ENCODE data around the gene SEPTIN10. TPM values are rescaled to one million over a fixed set of nuclear protein-coding genes. Genes with fewer than 3 reads are reported as not detected.
A peak's percentile ranks its signal among the peaks of the same experiment; 100 is the strongest.

Gene SEPTIN10
- polyA plus RNA-seq, 1 donor from 2014 or later, result 0.71 TPM

GRCh38 chr2:109619032-109619615 is 5.4 kb upstream of the SEPTIN10 start:
- no peak overlapping the region for H3K4me3 Mint-ChIP-seq
- no peaks in the 10 kb centered on the region for H3K9me3 Mint-ChIP-seq
- H3K27ac Mint-ChIP-seq, result no peak overlapping the region
- H3K4me1 Mint-ChIP-seq, result no peaks in the 10 kb centered on the region
- peaks cover 2% of the 10 kb centered on the region for H3K36me3 Mint-ChIP-seq
- H3K27me3 Mint-ChIP-seq, result peaks cover 13% of the 10 kb centered on the region

GRCh38 chr2:109616184-109616583 is 2.4 kb upstream of the SEPTIN10 start:
- H3K9me3 Mint-ChIP-seq, result peaks cover 0 to 1% (median 0%) of the 10 kb centered on the region in 3 donors
- no peak overlapping the region for H3K27ac Mint-ChIP-seq
- H3K27me3 Mint-ChIP-seq, result peaks cover 34% of the 10 kb centered on the region
- H3K36me3 Mint-ChIP-seq, result peaks cover 2% of the 10 kb centered on the region
- peaks cover 6 to 7% (median 6%) of the 10 kb centered on the region in 3 donors for H3K4me1 Mint-ChIP-seq
- H3K4me3 Mint-ChIP-seq, result peak overlapping the region in 1 of 4 donors; percentile 76

GRCh38 chr2:109615637-109616144 is 1.9 kb upstream of the SEPTIN10 start:
- Mint-ChIP-seq H3K27ac (no peak overlapping the region), H3K4me3 (peak overlapping the region in 1 of 4 donors; percentile 76), H3K27me3 (peaks cover 38% of the 10 kb centered on the region), H3K9me3 (peaks cover 0 to 3% (median 0%) of the 10 kb centered on the region in 3 donors), H3K4me1 (peaks cover 6 to 7% (median 6%) of the 10 kb centered on the region in 3 donors), H3K36me3 (peaks cover 2% of the 10 kb centered on the region)

- Mint-ChIP-seq H3K4me3 (no peak overlapping the region), H3K4me1 (peaks cover 6 to 7% (median 6%) of the 10 kb centered on the region in 3 donors), H3K27me3 (peaks cover 41% of the 10 kb centered on the region), H3K9me3 (peaks cover 0 to 3% (median 0%) of the 10 kb centered on the region in 3 donors), H3K36me3 (peaks cover 2% of the 10 kb centered on the region), H3K27ac (no peak overlapping the region)
Measured at GRCh38 chr2:109614715-109615636, 1.2 kb upstream of the SEPTIN10 start.

- H3K36me3 Mint-ChIP-seq, result peaks cover 2% of the 10 kb centered on the region
- H3K9me3 Mint-ChIP-seq, result peaks cover 0 to 3% (median 2%) of the 10 kb centered on the region in 3 donors
- H3K27ac Mint-ChIP-seq, result peak overlapping the region in 1 of 3 donors; percentile 73
Measured at GRCh38 chr2:109613081-109613921, 465 bp downstream of the SEPTIN10 start.

GRCh38 chr2:109611467-109612095 is 2.2 kb downstream of the SEPTIN10 start:
- peaks cover 6 to 7% (median 6%) of the 10 kb centered on the region in 3 donors for H3K4me1 Mint-ChIP-seq
- peaks cover 2% of the 10 kb centered on the region for H3K36me3 Mint-ChIP-seq
- no peak overlapping the region for H3K27ac Mint-ChIP-seq
- peak overlapping the region in 1 of 4 donors; percentile 30 for H3K4me3 Mint-ChIP-seq
- peaks cover 51% of the 10 kb centered on the region for H3K27me3 Mint-ChIP-seq
- H3K9me3 Mint-ChIP-seq, result peaks cover 0 to 3% (median 2%) of the 10 kb centered on the region in 3 donors

More at GRCh38 chr2:109613081-109613921, 465 bp downstream of the SEPTIN10 start:
- peak overlapping the region; percentile 71 to 81 (median 78) for H3K4me3 Mint-ChIP-seq
- H3K4me1 Mint-ChIP-seq, result peaks cover 6 to 7% (median 6%) of the 10 kb centered on the region in 3 donors
- H3K27me3 Mint-ChIP-seq, result peaks cover 48% of the 10 kb centered on the region

- H3K4me3 Mint-ChIP-seq, result peak overlapping the region in 1 of 4 donors; percentile 3
- peaks cover 6 to 7% (median 6%) of the 10 kb centered on the region in 3 donors for H3K4me1 Mint-ChIP-seq
- no peaks in the 10 kb centered on the region for H3K36me3 Mint-ChIP-seq
- peaks cover 47% of the 10 kb centered on the region for H3K27me3 Mint-ChIP-seq
- no peak overlapping the region for H3K27ac Mint-ChIP-seq
- H3K9me3 Mint-ChIP-seq, result peaks cover 0 to 3% (median 2%) of the 10 kb centered on the region in 3 donors
Measured at GRCh38 chr2:109609352-109610024, 4.3 kb downstream of the SEPTIN10 start.

GRCh38 chr2:109607766-109608165 is 6.0 kb downstream of the SEPTIN10 start:
- peaks cover 42% of the 10 kb centered on the region for H3K27me3 Mint-ChIP-seq
- H3K27ac Mint-ChIP-seq, result no peak overlapping the region

GRCh38 chr2:109604597-109604996 is 9.2 kb downstream of the SEPTIN10 start:
- no peaks in the 10 kb centered on the region for H3K36me3 Mint-ChIP-seq
- no peak overlapping the region for H3K27ac Mint-ChIP-seq
- H3K27me3 Mint-ChIP-seq, result peaks cover 20% of the 10 kb centered on the region
- no peaks in the 10 kb centered on the region for H3K4me1 Mint-ChIP-seq
- H3K9me3 Mint-ChIP-seq, result peaks cover 0 to 1% (median 0%) of the 10 kb centered on the region in 3 donors
- H3K4me3 Mint-ChIP-seq, result no peak overlapping the region

More at GRCh38 chr2:109607766-109608165, 6.0 kb downstream of the SEPTIN10 start:
- Mint-ChIP-seq H3K4me1 (peaks cover under 1 to 3% (median 2%) of the 10 kb centered on the region in 3 donors), H3K36me3 (no peaks in the 10 kb centered on the region), H3K4me3 (no peak overlapping the region), H3K9me3 (peaks cover 0 to 2% (median 2%) of the 10 kb centered on the region in 3 donors)

- H3K27ac Mint-ChIP-seq, result peak overlapping the region in 1 of 3 donors; percentile 48
- peaks cover 8% of the 10 kb centered on the region for H3K27me3 Mint-ChIP-seq
- H3K4me3 Mint-ChIP-seq, result no peak overlapping the region
- no peaks in the 10 kb centered on the region for H3K4me1 Mint-ChIP-seq
- no peaks in the 10 kb centered on the region for H3K9me3 Mint-ChIP-seq
- no peaks in the 10 kb centered on the region for H3K36me3 Mint-ChIP-seq
Measured at GRCh38 chr2:109602617-109603188, 11.1 kb downstream of the SEPTIN10 start.

- no peak overlapping the region for H3K4me3 Mint-ChIP-seq
- H3K27me3 Mint-ChIP-seq, result peaks cover 7% of the 10 kb centered on the region
- no peak overlapping the region for H3K27ac Mint-ChIP-seq
- no peaks in the 10 kb centered on the region for H3K36me3 Mint-ChIP-seq
- no peaks in the 10 kb centered on the region for H3K9me3 Mint-ChIP-seq
- no peaks in the 10 kb centered on the region for H3K4me1 Mint-ChIP-seq
Measured at GRCh38 chr2:109601783-109602182, 12.0 kb downstream of the SEPTIN10 start.

- H3K27ac Mint-ChIP-seq, result no peak overlapping the region
- H3K36me3 Mint-ChIP-seq, result no peaks in the 10 kb centered on the region
- H3K4me3 Mint-ChIP-seq, result no peak overlapping the region
- no peaks in the 10 kb centered on the region for H3K4me1 Mint-ChIP-seq
- no peaks in the 10 kb centered on the region for H3K27me3 Mint-ChIP-seq
- no peaks in the 10 kb centered on the region for H3K9me3 Mint-ChIP-seq
Measured at GRCh38 chr2:109597283-109597682, 16.5 kb downstream of the SEPTIN10 start.

- Mint-ChIP-seq H3K36me3 (no peaks in the 10 kb centered on the region), H3K9me3 (no peaks in the 10 kb centered on the region), H3K4me1 (no peaks in the 10 kb centered on the region), H3K4me3 (no peak overlapping the region), H3K27ac (no peak overlapping the region), H3K27me3 (no peaks in the 10 kb centered on the region)
Measured at GRCh38 chr2:109595644-109596043, 18.1 kb downstream of the SEPTIN10 start.
